HepG2 (cell line): ENCODE data around the gene FAM156A. TPM values are rescaled to one million over a fixed set of nuclear protein-coding genes. Genes with fewer than 3 reads are reported as not detected.
"Not testable (repeated sequence)": the region's sequence is repeated elsewhere in the genome, so short reads cannot be mapped to it uniquely, and the experiment has no call there.

Experiments used
- ATAC-seq: fragments of 200-7000 bp; cut with Tn5 transposase; 3 replicates; pipeline ENCODE4 v1.9.1; 2020; ENCODE audit warnings: mild to moderate bottlenecking, moderate library complexity
- BruUV-seq: library from RNA; stranded (reverse); fragments of 400-500 nt; replicated peaks from 2 replicates; lab custom pipeline; 2021; lab: Mats Ljungman, UMichigan
- CTCF ChIA-PET: fragments of 300-600 bp; formaldehyde crosslinking; extraction: SDS; loops from one replicate; lab custom pipeline; 2021; ENCODE audit warnings: low total read pairs, inconsistent platforms, low intra/inter-chr PET ratio; lab: Yijun Ruan, JAX
- POLR2A ChIA-PET: fragments of 350-600 bp; sonication (Branson Sonifier 250); formaldehyde crosslinking; loops from one replicate; lab custom pipeline; 2020; ENCODE audit warnings: antibody characterized with exemption, inconsistent platforms; lab: Yijun Ruan, JAX
- DNase-seq: peaks from one replicate; pipeline ENCODE4 v3.0.0-alpha.2; 2015; ENCODE audit warnings: low spot score
- FAIRE-seq: peaks from 3 replicates; lab custom pipeline; 2011; peaks lifted over from hg19 to GRCh38; lab: Jason Lieb, UNC
- H2AFZ ChIP-seq: one replicate; pipeline ENCODE4 v1.6.1; 2011; ENCODE audit warnings: low read length, inconsistent platforms
- H3K27ac ChIP-seq: fragments of 300-600 bp; 3 replicates; pipeline ENCODE4 v1.8.0; 2011; ENCODE audit warnings: mixed run types, mild to moderate bottlenecking, mixed read lengths, low read length, inconsistent platforms; ENCODE audit not compliant: insufficient read depth; ENCODE audit errors: extremely low read length
- H3K27me3 ChIP-seq, 2 experiments: fragments of 200-600 bp in 1 of 2; 2 replicates in 1 of 2; 3 replicates in 1 of 2; pipeline versions ENCODE4 v1.6.0 to v1.8.0; 2011; ENCODE audit warnings: low read length in 2 of 2, mild to moderate bottlenecking in 2 of 2, moderate library complexity in 2 of 2, inconsistent platforms in 1 of 2; ENCODE audit not compliant: insufficient read depth in 2 of 2, control insufficient read depth in 1 of 2
- H3K36me3 ChIP-seq, 2 experiments: fragments of 200-600 bp in 1 of 2; replicated peaks in 1 of 2; 2 replicates in 1 of 2; 3 replicates in 1 of 2; pipeline versions ENCODE4 v1.5.1 to v1.8.0; 2011; ENCODE audit warnings: low read length in 2 of 2, inconsistent platforms in 1 of 2; ENCODE audit not compliant: insufficient read depth in 2 of 2, control insufficient read depth in 1 of 2
- H3K4me1 ChIP-seq: 2 replicates; pipeline ENCODE4 v1.5.1; 2012; ENCODE audit warnings: low read length, inconsistent platforms; ENCODE audit not compliant: insufficient read depth
- H3K4me2 ChIP-seq: 2 replicates; pipeline ENCODE4 v1.6.0; 2011; ENCODE audit warnings: low read depth, low read length, inconsistent platforms
- H3K4me3 ChIP-seq, 3 experiments: fragments of 200-600 bp in 1 of 3; sonication (generic), shearing (Covaris generic) in 1 of 3; replicated peaks in 1 of 3; 2 replicates each; pipeline ENCODE4 v1.5.1; 2011 to 2016; ENCODE audit warnings: low read length in 3 of 3, inconsistent platforms in 2 of 3, low read depth in 2 of 3, mild to moderate bottlenecking in 2 of 3, control low read depth in 1 of 3, mixed read lengths in 1 of 3; ENCODE audit not compliant: insufficient read depth in 1 of 3
- H3K79me2 ChIP-seq: one replicate; pipeline ENCODE4 v1.6.1; 2011; ENCODE audit warnings: low read length, inconsistent platforms; ENCODE audit not compliant: insufficient read depth
- H3K9ac ChIP-seq: 2 replicates; pipeline ENCODE4 v1.6.0; 2011; ENCODE audit warnings: mild to moderate bottlenecking, low read depth, low read length, inconsistent platforms; ENCODE audit not compliant: insufficient read depth
- H3K9me3 ChIP-seq: 2 replicates; pipeline ENCODE4 v1.5.1; 2012; ENCODE audit warnings: mild to moderate bottlenecking, low read length
- H4K20me1 ChIP-seq: 2 replicates; pipeline ENCODE4 v1.6.0; 2011; ENCODE audit warnings: inconsistent platforms, mild to moderate bottlenecking, low read length, moderate library complexity; ENCODE audit not compliant: insufficient read depth
- WGBS: methylation state at CpG from one replicate; pipeline ENCODE4 v1.1.6; 2017; ENCODE audit warnings: low lambda C conversion rate; 5-methylcytosine and 5-hydroxymethylcytosine counted together
- in situ Hi-C: cut with HindIII; loops from 2 replicates; pipeline ENCODE4 v1.10.0; 2017; ENCODE audit warnings: low pct_unique_long_range_greater_than_20kb; ENCODE audit not compliant: extremely low pct_ligation_motif_present
- intact Hi-C: fragments of 100-400 bp; cut with micrococcal nuclease; formaldehyde crosslinking; loops from one replicate; pipeline ENCODE4 v1.10.0; 2022; ENCODE audit not compliant: unreplicated experiment
- polyA plus RNA-seq, 8 experiments: library from polyadenylated mRNA; depleted of rRNA in 3 of 8; stranded (reverse) in 7 of 8; unstranded in 1 of 8; fragments of >200 nt; fragmentation: Illumina TruSeq in 4 of 8; extraction: Trizol in 4 of 8; gene quantifications; 2 replicates each; pipeline versions ENCODE4 v1.2.1 to v1.2.3, GENCODE V29; 2011 to 2016; ENCODE audit warnings: low read depth in 4 of 8, missing spikeins in 1 of 8, mixed read lengths in 1 of 8; ENCODE audit not compliant: insufficient read depth in 1 of 8
- total RNA-seq, 5 experiments: library from RNA; depleted of rRNA; stranded (reverse); fragments of >200 nt; fragmentation: Illumina TruSeq; extraction: Trizol; gene quantifications; 2 replicates each; pipeline ENCODE4 v1.2.3, GENCODE V29; 2016; ENCODE audit warnings: low read depth in 1 of 5

FAM156A gene
- total and polyA plus RNA-seq, 2 of the 13 experiments (the other 11 are each of a cell fraction or from before 2014, with no cell fraction given), result 15.4 to 53.8 TPM

DNA sequence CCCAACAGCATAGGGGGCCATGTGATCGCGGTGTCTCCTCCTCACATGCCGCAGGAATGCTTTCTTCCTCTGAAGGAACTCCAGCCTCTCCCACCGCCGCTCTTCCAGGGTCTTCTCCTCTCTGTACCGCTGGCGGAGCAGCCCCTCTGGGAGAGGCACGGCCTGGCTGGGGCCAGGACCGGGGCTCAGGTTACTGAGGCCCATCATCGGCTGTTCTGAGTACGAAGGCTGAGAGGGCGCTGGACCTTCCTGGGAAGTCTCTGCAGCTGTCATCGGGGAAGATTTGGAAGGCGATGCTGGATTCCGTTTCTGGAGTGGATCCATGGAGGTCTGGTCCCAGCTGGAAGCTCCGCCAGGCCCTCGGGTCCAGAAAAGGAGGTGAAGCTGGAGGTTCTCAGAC, 10.1 kb downstream of the FAM156A start:
- ATAC-seq, H3K9ac ChIP-seq, CTCF ChIA-PET, BruUV-seq, H3K27me3 ChIP-seq, FAIRE-seq, H3K4me1 ChIP-seq, POLR2A ChIA-PET, H3K4me3 ChIP-seq, H4K20me1 ChIP-seq, DNase-seq, H3K4me2 ChIP-seq, H2AFZ ChIP-seq, H3K9me3 ChIP-seq, H3K36me3 ChIP-seq, H3K27ac ChIP-seq, in situ Hi-C loops, intact Hi-C loops, H3K79me2 ChIP-seq: not testable (repeated sequence)
- no CpG with 5 or more reads among the region's 17 CpGs for WGBS

DNA sequence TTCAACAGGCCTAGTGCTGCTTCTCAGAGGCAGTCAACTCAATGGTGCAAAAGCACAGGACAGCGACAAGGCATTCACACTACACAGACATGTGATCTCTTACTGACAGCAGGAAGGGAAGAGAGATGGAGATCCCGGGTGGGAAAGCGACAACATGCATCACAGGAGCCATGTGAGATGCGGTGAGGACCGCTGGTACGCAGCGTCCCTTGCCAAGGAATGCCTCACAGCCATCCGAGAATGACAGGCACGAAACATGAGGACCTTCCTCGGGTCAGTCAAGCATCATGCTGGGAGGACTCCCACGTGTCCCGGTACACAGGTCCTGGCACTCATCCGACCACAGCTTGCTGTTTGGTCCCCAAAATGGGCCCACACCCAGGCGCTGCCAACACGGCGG, 10.8 kb downstream of the FAM156A start:
- intact Hi-C loops, CTCF ChIA-PET, H3K9me3 ChIP-seq, H3K4me1 ChIP-seq, H3K36me3 ChIP-seq, POLR2A ChIA-PET, ATAC-seq, H4K20me1 ChIP-seq, BruUV-seq, H3K27me3 ChIP-seq, DNase-seq, H3K4me2 ChIP-seq, H3K4me3 ChIP-seq, H2AFZ ChIP-seq, H3K27ac ChIP-seq, H3K9ac ChIP-seq, FAIRE-seq, in situ Hi-C loops, H3K79me2 ChIP-seq: not testable (repeated sequence)
- WGBS, result no CpG with 5 or more reads among the region's 16 CpGs

DNA sequence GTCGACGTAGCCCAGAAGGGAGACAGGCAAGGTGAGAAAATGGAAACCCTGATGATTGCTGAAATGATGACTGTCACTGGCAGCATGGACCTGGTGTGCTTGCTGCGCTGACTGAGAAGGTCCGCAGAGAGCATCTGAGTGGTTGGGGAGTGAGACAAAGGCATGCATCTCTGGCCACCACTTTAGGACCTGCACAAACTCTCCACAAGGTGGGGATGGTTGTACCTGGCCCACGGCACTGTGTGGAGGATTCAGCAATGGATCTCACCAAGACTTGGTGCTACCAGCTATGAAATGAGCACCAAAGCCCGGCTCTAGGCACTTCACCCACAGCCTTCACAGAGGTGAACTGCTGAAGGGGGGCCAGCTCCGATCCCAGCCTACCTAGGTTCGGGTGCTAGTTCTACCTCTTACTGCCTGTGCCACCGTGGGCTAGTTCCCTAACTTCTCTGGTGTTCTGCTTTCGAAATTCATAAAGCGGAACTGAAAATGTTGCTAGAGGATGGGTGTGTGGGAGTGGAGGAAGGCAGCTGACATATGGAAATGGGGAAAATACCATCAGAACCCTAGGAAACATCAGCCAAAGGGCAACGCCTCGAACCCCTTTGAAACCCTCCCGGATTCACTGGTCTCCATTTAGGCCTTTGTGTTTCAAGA, 12.4 kb downstream of the FAM156A start:
- H3K79me2 ChIP-seq, H3K4me3 ChIP-seq, H3K27ac ChIP-seq, H3K9ac ChIP-seq, POLR2A ChIA-PET, DNase-seq, H2AFZ ChIP-seq, intact Hi-C loops, H3K36me3 ChIP-seq, H3K4me2 ChIP-seq, H3K4me1 ChIP-seq, H4K20me1 ChIP-seq, CTCF ChIA-PET, H3K9me3 ChIP-seq, BruUV-seq, in situ Hi-C loops, H3K27me3 ChIP-seq: not testable (repeated sequence)
- WGBS, result no CpG with 5 or more reads among the region's 14 CpGs
- FAIRE-seq (peak; percentile 63), ATAC-seq (peak; percentile 69)

DNA sequence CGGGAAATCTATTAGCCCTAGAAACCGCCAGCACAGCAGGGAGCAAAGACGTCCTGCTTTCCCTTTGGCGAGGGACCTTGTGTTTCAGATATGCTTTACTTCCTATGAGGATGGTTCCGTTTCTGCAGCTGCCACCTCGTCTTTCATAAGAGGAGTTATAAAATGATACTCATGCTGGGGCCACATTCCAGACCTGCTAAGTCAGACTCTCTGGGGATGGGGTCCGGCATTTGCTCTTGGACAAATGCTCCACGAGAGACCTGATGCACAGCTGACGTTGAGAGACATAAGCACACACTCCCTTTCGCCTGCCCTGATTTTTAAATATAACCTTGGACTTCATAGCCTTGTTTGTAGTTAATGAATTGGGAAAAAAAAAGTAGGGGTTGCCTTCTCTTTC, 16.6 kb downstream of the FAM156A start:
- DNase-seq, FAIRE-seq, H3K27me3 ChIP-seq, ATAC-seq, intact Hi-C loops, H3K36me3 ChIP-seq, POLR2A ChIA-PET, H3K27ac ChIP-seq, CTCF ChIA-PET, H2AFZ ChIP-seq, H3K4me3 ChIP-seq, H3K4me2 ChIP-seq, H3K9me3 ChIP-seq, H3K79me2 ChIP-seq, in situ Hi-C loops, BruUV-seq, H3K9ac ChIP-seq, H3K4me1 ChIP-seq, H4K20me1 ChIP-seq: not testable (repeated sequence)
- no CpG with 5 or more reads among the region's 10 CpGs for WGBS
